Amniotic epithelial cell (primary cell): ENCODE measurements around the gene PPP1R13B.

Experiments used
- DNase-seq: peaks from one replicate; pipeline ENCODE4 v3.0.0-alpha.2; 2010; ENCODE audit warnings: low read depth

The PPP1R13B gene

GRCh38 chr14:103881268-103882201 lies 34.2 kb upstream of the PPP1R13B start:
- DNase-seq, result no peak

- DNase-seq, result peak; percentile 47
These were observed 33.2 kb upstream of the PPP1R13B start for GRCh38 chr14:103880348-103881267.

GRCh38 chr14:103879570-103880347 lies 32.4 kb upstream of the PPP1R13B start:
- no peak for DNase-seq

GRCh38 chr14:103879118-103879569 lies 31.8 kb upstream of the PPP1R13B start:
- DNase-seq, result no peak

- no peak for DNase-seq
These were observed 30.8 kb upstream of the PPP1R13B start for GRCh38 chr14:103878180-103878579.

- no peak for DNase-seq
These were observed 27.6 kb upstream of the PPP1R13B start for GRCh38 chr14:103875010-103875409.

- no peak for DNase-seq
These were observed 25.2 kb upstream of the PPP1R13B start for GRCh38 chr14:103872481-103873113.

GRCh38 chr14:103871596-103872480 lies 24.5 kb upstream of the PPP1R13B start:
- DNase-seq, result no peak

- DNase-seq, result peak; percentile 54
These were observed 23.7 kb upstream of the PPP1R13B start for GRCh38 chr14:103870891-103871595.

- no peak for DNase-seq
These were observed 22.9 kb upstream of the PPP1R13B start for GRCh38 chr14:103870144-103870876.

GRCh38 chr14:103869406-103870143 lies 22.2 kb upstream of the PPP1R13B start:
- no peak for DNase-seq

GRCh38 chr14:103868242-103868897 lies 21.0 kb upstream of the PPP1R13B start:
- DNase-seq, result no peak

GRCh38 chr14:103867523-103867953 lies 20.2 kb upstream of the PPP1R13B start:
- peak; percentile 79 for DNase-seq

- DNase-seq, result no peak
These were observed 19.6 kb upstream of the PPP1R13B start for GRCh38 chr14:103867020-103867419.

- DNase-seq, result no peak
These were observed 15.9 kb upstream of the PPP1R13B start for GRCh38 chr14:103863245-103863644.

- DNase-seq, result no peak
These were observed 15.0 kb upstream of the PPP1R13B start for GRCh38 chr14:103862393-103862782.
